VCaP (cell line): ENCODE measurements around the gene METTL25.

Experiments
- H3K27ac ChIP-seq: fragments of 450-650 bp; 2 replicates; pipeline ENCODE4 v1.5.1; 2017
- CTCF ChIP-seq: fragments of 450-650 bp; conservative IDR thresholded peaks from 2 replicates; pipeline ENCODE4 v1.5.1; 2017; ENCODE audit warnings: mild to moderate bottlenecking, moderate library complexity

The METTL25 gene

GRCh38 chr12:82461836-82462235, 103.5 kb downstream of the METTL25 start:
- TF ChIP-seq CTCF, result no peak
- peak overlapping the region; percentile 68; the same call in 1 of the 2 replicates for H3K27ac ChIP-seq

- no peak overlapping the region for H3K27ac ChIP-seq
- TF ChIP-seq CTCF, result no peak
These were observed 110.2 kb downstream of the METTL25 start for GRCh38 chr12:82468563-82468962.

GRCh38 chr12:82470906-82471512, 112.7 kb downstream of the METTL25 start:
- no peak for TF ChIP-seq CTCF
- no peak overlapping the region for H3K27ac ChIP-seq

- TF ChIP-seq CTCF, result no peak
These were observed 114.9 kb downstream of the METTL25 start for GRCh38 chr12:82473111-82473754.

GRCh38 chr12:82474181-82474797, 116.0 kb downstream of the METTL25 start:
- TF ChIP-seq CTCF, result no peak
- no peak overlapping the region for H3K27ac ChIP-seq

More at GRCh38 chr12:82473111-82473754, 114.9 kb downstream of the METTL25 start:
- H3K27ac ChIP-seq, result no peak overlapping the region

- H3K27ac ChIP-seq, result no peak overlapping the region
- TF ChIP-seq CTCF, result no peak
These were observed 116.5 kb downstream of the METTL25 start for GRCh38 chr12:82474798-82475184.

GRCh38 chr12:82475211-82475610, 116.9 kb downstream of the METTL25 start:
- TF ChIP-seq CTCF, result no peak
- H3K27ac ChIP-seq, result no peak overlapping the region
